Measurements from ENCODE around the gene EXOC6. TPM values are rescaled to one million over a fixed set of nuclear protein-coding genes. Genes with fewer than 3 reads are reported as not detected.

The EXOC6 gene
- total and polyA plus RNA-seq, 9 donors = 23.3 to 45.8 (median 33.8) TPM

- WGBS (ENCODE audit: insufficient coverage) = no CpG with 5 or more reads among the region's 1 CpG
- Histone ChIP-seq H3K27me3 (ENCODE audit: control insufficient read depth, insufficient read depth, low read length) (no peaks in the 10 kb centered on the region), H3K9me3 (replicated peaks; ENCODE audit: control insufficient read depth, low read depth, low read length) (no peaks in the 10 kb centered on the region), H3K4me1 (ENCODE audit: control insufficient read depth, insufficient read depth, low read length) (peaks cover 2% of the 10 kb centered on the region), H3K4me3 (ENCODE audit: low read length) (no peak overlapping the region), H3K36me3 (ENCODE audit: control insufficient read depth, insufficient read depth, low read length) (no peaks in the 10 kb centered on the region), H3K27ac (ENCODE audit: low read length) (no peak overlapping the region)
- DNase-seq = peak; percentile 25
Observed at GRCh38 chr10:93034426-93034825, 186.1 kb downstream of the EXOC6 start.

GRCh38 chr10:93039110-93039509 is 190.8 kb downstream of the EXOC6 start:
- H3K27me3 ChIP-seq (ENCODE audit: control insufficient read depth, insufficient read depth, low read length) = no peaks in the 10 kb centered on the region
- no CpG with 5 or more reads among the region's 1 CpG for WGBS (ENCODE audit: insufficient coverage)
- H3K27ac ChIP-seq (ENCODE audit: low read length) = no peak overlapping the region
- H3K4me1 ChIP-seq (ENCODE audit: control insufficient read depth, insufficient read depth, low read length) = no peaks in the 10 kb centered on the region
- H3K9me3 ChIP-seq (replicated peaks; ENCODE audit: control insufficient read depth, low read depth, low read length) = no peaks in the 10 kb centered on the region
- H3K36me3 ChIP-seq (ENCODE audit: control insufficient read depth, insufficient read depth, low read length) = no peaks in the 10 kb centered on the region
- no peak for DNase-seq
- no peak overlapping the region for H3K4me3 ChIP-seq (ENCODE audit: low read length)

- H3K36me3 ChIP-seq (ENCODE audit: control insufficient read depth, insufficient read depth, low read length) = no peaks in the 10 kb centered on the region
- no peaks in the 10 kb centered on the region for H3K27me3 ChIP-seq (ENCODE audit: control insufficient read depth, insufficient read depth, low read length)
- no peak overlapping the region for H3K4me3 ChIP-seq (ENCODE audit: low read length)
- H3K27ac ChIP-seq (ENCODE audit: low read length) = no peak overlapping the region
- WGBS (ENCODE audit: insufficient coverage) = 10% methylated on average over 3 of the region's 3 CpGs
- H3K9me3 ChIP-seq (replicated peaks; ENCODE audit: control insufficient read depth, low read depth, low read length) = no peaks in the 10 kb centered on the region
- no peaks in the 10 kb centered on the region for H3K4me1 ChIP-seq (ENCODE audit: control insufficient read depth, insufficient read depth, low read length)
- DNase-seq = peak; percentile 27
Observed at GRCh38 chr10:93039721-93040120, 191.4 kb downstream of the EXOC6 start.

- H3K27ac ChIP-seq (ENCODE audit: low read length) = no peak overlapping the region
- peaks cover 1% of the 10 kb centered on the region for H3K36me3 ChIP-seq (ENCODE audit: control insufficient read depth, insufficient read depth, low read length)
- H3K27me3 ChIP-seq (ENCODE audit: control insufficient read depth, insufficient read depth, low read length) = peaks cover 3% of the 10 kb centered on the region
- no peaks in the 10 kb centered on the region for H3K4me1 ChIP-seq (ENCODE audit: control insufficient read depth, insufficient read depth, low read length)
- WGBS (ENCODE audit: insufficient coverage) = no CpG with 5 or more reads among the region's 3 CpGs
- DNase-seq = no peak
- no peaks in the 10 kb centered on the region for H3K9me3 ChIP-seq (replicated peaks; ENCODE audit: control insufficient read depth, low read depth, low read length)
- H3K4me3 ChIP-seq (ENCODE audit: low read length) = no peak overlapping the region
Observed at GRCh38 chr10:93054486-93054885, 206.2 kb downstream of the EXOC6 start.

GRCh38 chr10:93058139-93058538 is 209.8 kb downstream of the EXOC6 start:
- no peak overlapping the region for H3K27ac ChIP-seq (ENCODE audit: low read length)
- WGBS (ENCODE audit: insufficient coverage) = 93% methylated on average over 2 of the region's 3 CpGs
- no peak overlapping the region for H3K4me3 ChIP-seq (ENCODE audit: low read length)
- H3K36me3 ChIP-seq (ENCODE audit: control insufficient read depth, insufficient read depth, low read length) = peaks cover 6% of the 10 kb centered on the region
- H3K4me1 ChIP-seq (ENCODE audit: control insufficient read depth, insufficient read depth, low read length) = peaks cover 21% of the 10 kb centered on the region
- no peak for DNase-seq
- no peaks in the 10 kb centered on the region for H3K9me3 ChIP-seq (replicated peaks; ENCODE audit: control insufficient read depth, low read depth, low read length)
- H3K27me3 ChIP-seq (ENCODE audit: control insufficient read depth, insufficient read depth, low read length) = peaks cover 39% of the 10 kb centered on the region

- H3K4me3 ChIP-seq (ENCODE audit: low read length) = no peak within 1 kb of the TSS
- 8% methylated on average over 47 of the region's 67 CpGs for WGBS (ENCODE audit: insufficient coverage)
- no peaks in the 10 kb centered on the region for H3K9me3 ChIP-seq (replicated peaks; ENCODE audit: control insufficient read depth, low read depth, low read length)
- H3K27ac ChIP-seq (ENCODE audit: low read length) = no peak within 1 kb of the TSS
- H3K36me3 ChIP-seq (ENCODE audit: control insufficient read depth, insufficient read depth, low read length) = peaks cover 6% of the 10 kb centered on the region
- no peak for DNase-seq
- peaks cover 22% of the 10 kb centered on the region for H3K4me1 ChIP-seq (ENCODE audit: control insufficient read depth, insufficient read depth, low read length)
- H3K27me3 ChIP-seq (ENCODE audit: control insufficient read depth, insufficient read depth, low read length) = peaks cover 60% of the 10 kb centered on the region
Observed at GRCh38 chr10:93059975-93060886, 211.9 kb downstream of the EXOC6 start, which contains the start of gene CYP26C1. Gene CYP26C1 (plus strand): TSS chr10:93060798. CDS start chr10:93061264, 466 bp downstream.

GRCh38 chr10:93060887-93061593 is 212.7 kb downstream of the EXOC6 start:
- Histone ChIP-seq H3K27ac (ENCODE audit: low read length) (no peak overlapping the region), H3K27me3 (ENCODE audit: control insufficient read depth, insufficient read depth, low read length) (peaks cover 68% of the 10 kb centered on the region), H3K9me3 (replicated peaks; ENCODE audit: control insufficient read depth, low read depth, low read length) (no peaks in the 10 kb centered on the region), H3K4me1 (ENCODE audit: control insufficient read depth, insufficient read depth, low read length) (peaks cover 24% of the 10 kb centered on the region), H3K36me3 (ENCODE audit: control insufficient read depth, insufficient read depth, low read length) (peaks cover 6% of the 10 kb centered on the region), H3K4me3 (ENCODE audit: low read length) (no peak overlapping the region)
- 3% methylated on average over 45 of the region's 45 CpGs for WGBS (ENCODE audit: insufficient coverage)
- no peak for DNase-seq

GRCh38 chr10:93061594-93062513 is 213.5 kb downstream of the EXOC6 start:
- Histone ChIP-seq H3K27ac (ENCODE audit: low read length) (no peak overlapping the region), H3K4me3 (ENCODE audit: low read length) (no peak overlapping the region), H3K36me3 (ENCODE audit: control insufficient read depth, insufficient read depth, low read length) (peaks cover 6% of the 10 kb centered on the region), H3K27me3 (ENCODE audit: control insufficient read depth, insufficient read depth, low read length) (peaks cover 76% of the 10 kb centered on the region), H3K9me3 (replicated peaks; ENCODE audit: control insufficient read depth, low read depth, low read length) (no peaks in the 10 kb centered on the region), H3K4me1 (ENCODE audit: control insufficient read depth, insufficient read depth, low read length) (peaks cover 24% of the 10 kb centered on the region)
- DNase-seq = no peak
- 1% methylated on average over 47 of the region's 57 CpGs for WGBS (ENCODE audit: insufficient coverage)

GRCh38 chr10:93062514-93063143 is 214.3 kb downstream of the EXOC6 start:
- DNase-seq = peak; percentile 36
- peaks cover 24% of the 10 kb centered on the region for H3K4me1 ChIP-seq (ENCODE audit: control insufficient read depth, insufficient read depth, low read length)
- under 1% methylated on average over 62 of the region's 68 CpGs for WGBS (ENCODE audit: insufficient coverage)
- no peak overlapping the region for H3K27ac ChIP-seq (ENCODE audit: low read length)
- peaks cover 6% of the 10 kb centered on the region for H3K36me3 ChIP-seq (ENCODE audit: control insufficient read depth, insufficient read depth, low read length)
- peaks cover 84% of the 10 kb centered on the region for H3K27me3 ChIP-seq (ENCODE audit: control insufficient read depth, insufficient read depth, low read length)
- no peak overlapping the region for H3K4me3 ChIP-seq (ENCODE audit: low read length)
- no peaks in the 10 kb centered on the region for H3K9me3 ChIP-seq (replicated peaks; ENCODE audit: control insufficient read depth, low read depth, low read length)

All from muscle of leg (tissue), 11 donors.